Body of pancreas (tissue), 4 donors: Measurements from ENCODE around the gene GNA15. TPM values are rescaled to one million over a fixed set of nuclear protein-coding genes. Genes with fewer than 3 reads are reported as not detected.
A peak's percentile ranks its signal among the peaks of the same experiment; 100 is the strongest.

Experiments used
- ATAC-seq: fragments of 150-250 bp; one replicate; pipeline ENCODE4 v1.9.1; 2016
- DNase-seq, 4 donors: peaks; one replicate each; pipeline ENCODE4 v3.0.0-alpha.2; 2019
- H3K27ac ChIP-seq, 4 donors: fragments of 200-600 bp; sonication (generic); 1 replicate in 3 of 4; 2 replicates in 1 of 4; pipeline versions ENCODE4 v1.5.1 to v1.6.1; 2016 to 2019; ENCODE audit warnings: mild to moderate bottlenecking in 1 of 4, mixed read lengths in 1 of 4, moderate library complexity in 1 of 4
- H3K27me3 ChIP-seq, 2 donors: fragments of 200-600 bp; sonication (generic); one replicate each; pipeline ENCODE4 v1.6.0; 2016; ENCODE audit warnings: mild to moderate bottlenecking in 1 of 2
- H3K36me3 ChIP-seq, 2 donors: fragments of 200-600 bp; sonication (generic); replicated peaks in 1 of 2; 2 replicates each; pipeline ENCODE4 v1.5.1; 2016; ENCODE audit warnings: low read depth in 2 of 2; ENCODE audit not compliant: insufficient read depth in 1 of 2
- H3K4me1 ChIP-seq: fragments of 200-600 bp; sonication (generic); one replicate; pipeline ENCODE4 v1.6.0; 2016
- H3K4me3 ChIP-seq, 2 donors: fragments of 200-600 bp; sonication (generic); 1 replicate in 1 of 2; 2 replicates in 1 of 2; pipeline ENCODE4 v1.5.1; 2016 to 2019
- H3K9me3 ChIP-seq, 3 donors: fragments of 200-600 bp; sonication (generic); 1 replicate in 2 of 3; 2 replicates in 1 of 3; pipeline ENCODE4 v1.5.1; 2016
- POLR2A ChIP-seq, 3 donors: fragments of 450-650 bp; IDR thresholded peaks; one replicate each; pipeline ENCODE4 v1.6.1; 2016; ENCODE audit warnings: antibody characterized with exemption in 3 of 3, mild to moderate bottlenecking in 2 of 3
- WGBS, 2 donors: methylation state at CpG; one replicate each; pipeline ENCODE4 v1.1.5; 2017; 5-methylcytosine and 5-hydroxymethylcytosine counted together
- intact Hi-C: fragments of 100-400 bp; cut with DNase I; formaldehyde crosslinking; loops from one replicate; pipeline ENCODE4 v1.15.1; 2023
- total RNA-seq, 2 donors: library from RNA; depleted of rRNA; stranded (reverse); fragments of >200 nt; gene quantifications; one replicate each; pipeline ENCODE4 v1.1.0, GENCODE V29; 2016
- TF ChIP-seq, protein P1 (sequence below), 7 experiments: fragments of 450-650 bp in 4 of 7; fragments of 200-600 bp in 3 of 7; sonication (generic) in 3 of 7; IDR thresholded peaks; one replicate each; pipeline ENCODE4 v1.5.1; 2016 to 2019; ENCODE audit warnings: antibody characterized with exemption in 7 of 7

GNA15 gene
- total RNA-seq, 2 donors from 2014 or later: 1.6 to 2.6 TPM

DNA sequence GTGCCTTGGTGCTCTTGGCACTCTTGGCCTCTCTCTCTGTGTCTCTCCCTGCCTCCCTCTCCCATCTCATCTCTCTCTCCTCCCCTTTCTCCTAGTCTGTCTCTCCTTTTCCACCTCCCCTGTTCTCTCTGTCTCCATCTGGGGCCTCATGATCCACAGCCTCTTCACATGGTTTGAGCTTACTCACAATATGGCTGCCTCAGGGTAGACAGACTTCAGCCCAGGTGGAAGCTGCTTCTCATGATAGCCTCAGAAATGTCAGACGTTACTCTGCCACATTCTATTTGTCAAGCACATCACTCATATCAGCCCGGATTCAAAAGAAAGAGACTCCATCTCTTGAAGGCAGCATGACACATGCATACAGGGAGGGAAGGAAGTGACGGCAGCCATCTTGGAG is 24.4 kb downstream of the GNA15 start:
- TF ChIP-seq, protein P1, sequence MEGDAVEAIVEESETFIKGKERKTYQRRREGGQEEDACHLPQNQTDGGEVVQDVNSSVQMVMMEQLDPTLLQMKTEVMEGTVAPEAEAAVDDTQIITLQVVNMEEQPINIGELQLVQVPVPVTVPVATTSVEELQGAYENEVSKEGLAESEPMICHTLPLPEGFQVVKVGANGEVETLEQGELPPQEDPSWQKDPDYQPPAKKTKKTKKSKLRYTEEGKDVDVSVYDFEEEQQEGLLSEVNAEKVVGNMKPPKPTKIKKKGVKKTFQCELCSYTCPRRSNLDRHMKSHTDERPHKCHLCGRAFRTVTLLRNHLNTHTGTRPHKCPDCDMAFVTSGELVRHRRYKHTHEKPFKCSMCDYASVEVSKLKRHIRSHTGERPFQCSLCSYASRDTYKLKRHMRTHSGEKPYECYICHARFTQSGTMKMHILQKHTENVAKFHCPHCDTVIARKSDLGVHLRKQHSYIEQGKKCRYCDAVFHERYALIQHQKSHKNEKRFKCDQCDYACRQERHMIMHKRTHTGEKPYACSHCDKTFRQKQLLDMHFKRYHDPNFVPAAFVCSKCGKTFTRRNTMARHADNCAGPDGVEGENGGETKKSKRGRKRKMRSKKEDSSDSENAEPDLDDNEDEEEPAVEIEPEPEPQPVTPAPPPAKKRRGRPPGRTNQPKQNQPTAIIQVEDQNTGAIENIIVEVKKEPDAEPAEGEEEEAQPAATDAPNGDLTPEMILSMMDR (IDR thresholded peaks at IDR 0.05): no peak
- no peak for TF ChIP-seq POLR2A (IDR thresholded peaks at IDR 0.05)
- Histone ChIP-seq H3K4me3 (no peak overlapping the region), H3K27me3 (no peaks in the 10 kb centered on the region), H3K9me3 (no peaks in the 10 kb centered on the region), H3K36me3 (no peaks in the 10 kb centered on the region), H3K4me1 (no peaks in the 10 kb centered on the region), H3K27ac (no peak overlapping the region)
- ATAC-seq (no peak), DNase-seq (no peak)
- intact Hi-C loops: loop anchor here (5.0 to 10.0 kb wide), 2 partner anchors 205 to 273 kb away; no protein-coding TSS in a partner anchor
- WGBS, 2 donors: 54 to 78% methylated on average over 3 of the region's 3 CpGs

DNA sequence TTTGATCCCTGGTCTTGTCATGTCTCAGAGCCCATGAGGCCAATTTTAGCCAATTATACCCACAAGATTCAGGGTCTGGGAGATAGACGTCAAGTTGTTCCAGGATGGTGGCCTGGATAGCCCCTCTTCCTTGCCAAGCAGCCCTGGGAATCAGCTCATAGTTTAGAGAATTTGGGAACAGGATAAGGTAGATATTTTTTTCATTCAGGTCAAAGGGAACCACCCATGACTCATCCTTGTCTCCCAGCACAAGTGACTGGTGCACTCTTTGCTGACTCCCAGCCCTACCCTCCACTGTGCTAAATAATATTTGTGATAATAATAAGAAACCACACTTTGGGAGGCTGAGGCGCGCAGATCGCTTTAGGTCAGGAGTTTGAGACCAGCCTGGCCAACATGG is 25.6 kb downstream of the GNA15 start:
- no peak overlapping the region for H3K4me3 ChIP-seq
- no peaks in the 10 kb centered on the region for H3K4me1 ChIP-seq
- intact Hi-C loops: loop anchor here (5.0 to 10.0 kb wide), 2 partner anchors 207 to 274 kb away; no protein-coding TSS in a partner anchor
- TF ChIP-seq, protein P1 (IDR thresholded peaks at IDR 0.05): no peak
- no peak for TF ChIP-seq POLR2A (IDR thresholded peaks at IDR 0.05)
- 84 to 89% methylated on average over 4 of the region's 4 CpGs for WGBS, 2 donors
- no peak overlapping the region for H3K27ac ChIP-seq
- H3K27me3 ChIP-seq: no peaks in the 10 kb centered on the region
- no peak for DNase-seq
- no peaks in the 10 kb centered on the region for H3K36me3 ChIP-seq
- no peak for ATAC-seq
- no peaks in the 10 kb centered on the region for H3K9me3 ChIP-seq

DNA sequence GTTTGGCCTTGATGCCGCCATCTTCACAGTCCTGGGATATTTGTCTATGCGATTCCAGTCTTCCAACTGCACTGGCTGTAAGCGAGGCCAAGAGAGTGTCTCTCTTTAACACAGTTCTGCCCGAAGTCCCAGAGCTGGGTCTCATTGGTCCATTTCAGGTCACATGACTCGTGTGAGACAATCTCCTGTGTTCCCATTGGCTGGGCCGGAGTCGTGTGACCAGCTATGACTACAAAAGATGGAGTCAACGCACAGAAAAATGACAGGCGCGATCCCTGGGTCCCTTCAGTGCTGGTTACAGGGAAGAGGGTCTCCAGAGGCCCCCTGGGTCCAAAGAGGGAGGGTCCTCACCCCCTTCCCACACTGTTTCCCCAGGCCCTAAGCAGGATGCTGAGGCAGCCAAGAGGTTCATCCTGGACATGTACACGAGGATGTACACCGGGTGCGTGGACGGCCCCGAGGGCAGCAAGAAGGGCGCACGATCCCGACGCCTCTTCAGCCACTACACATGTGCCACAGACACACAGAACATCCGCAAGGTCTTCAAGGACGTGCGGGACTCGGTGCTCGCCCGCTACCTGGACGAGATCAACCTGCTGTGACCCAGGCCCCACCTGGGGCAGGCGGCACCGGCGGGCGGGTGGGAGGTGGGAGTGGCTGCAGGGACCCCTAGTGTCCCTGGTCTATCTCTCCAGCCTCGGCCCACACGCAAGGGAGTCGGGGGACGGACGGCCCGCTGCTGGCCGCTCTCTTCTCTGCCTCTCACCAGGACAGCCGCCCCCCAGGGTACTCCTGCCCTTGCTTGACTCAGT is 26.8 kb downstream of the GNA15 start:
- H3K27me3 ChIP-seq: no peaks in the 10 kb centered on the region
- 45 to 50% methylated on average over 18 to 37 of the region's 38 CpGs for WGBS, 2 donors

DNA sequence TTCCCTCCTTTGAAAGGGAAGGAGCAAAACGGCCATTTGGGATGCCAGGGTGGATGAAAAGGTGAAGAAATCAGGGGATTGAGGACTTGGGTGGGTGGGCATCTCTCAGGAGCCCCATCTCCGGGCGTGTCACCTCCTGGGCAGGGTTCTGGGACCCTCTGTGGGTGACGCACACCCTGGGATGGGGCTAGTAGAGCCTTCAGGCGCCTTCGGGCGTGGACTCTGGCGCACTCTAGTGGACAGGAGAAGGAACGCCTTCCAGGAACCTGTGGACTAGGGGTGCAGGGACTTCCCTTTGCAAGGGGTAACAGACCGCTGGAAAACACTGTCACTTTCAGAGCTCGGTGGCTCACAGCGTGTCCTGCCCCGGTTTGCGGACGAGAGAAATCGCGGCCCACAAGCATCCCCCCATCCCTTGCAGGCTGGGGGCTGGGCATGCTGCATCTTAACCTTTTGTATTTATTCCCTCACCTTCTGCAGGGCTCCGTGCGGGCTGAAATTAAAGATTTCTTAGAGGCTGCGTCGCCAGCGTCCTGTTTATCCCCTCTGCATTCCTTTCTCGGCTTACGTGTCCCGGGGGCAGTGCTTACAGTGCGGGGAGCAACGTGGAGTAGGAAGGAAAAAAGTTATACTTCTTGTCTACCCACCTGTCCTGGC is 27.5 kb downstream of the GNA15 start:
- WGBS, 2 donors: 7 to 22% methylated on average over 21 to 27 of the region's 27 CpGs

More for the DNA sequence above, 26.8 kb downstream of the GNA15 start:
- Histone ChIP-seq H3K9me3 (no peaks in the 10 kb centered on the region), H3K4me3 (no peak overlapping the region), H3K4me1 (no peaks in the 10 kb centered on the region), H3K27ac (no peak overlapping the region), H3K36me3 (no peaks in the 10 kb centered on the region)
- peak; percentile 26 for ATAC-seq
- intact Hi-C loops: loop anchor here (5.0 to 10.0 kb wide), 2 partner anchors 208 to 275 kb away; no protein-coding TSS in a partner anchor
- TF ChIP-seq POLR2A (IDR thresholded peaks at IDR 0.05): no peak
- TF ChIP-seq, protein P1 (IDR thresholded peaks at IDR 0.05): no peak
- DNase-seq: no peak

More for the DNA sequence above, 27.5 kb downstream of the GNA15 start:
- TF ChIP-seq POLR2A (IDR thresholded peaks at IDR 0.05): no peak
- TF ChIP-seq, protein P1 (IDR thresholded peaks at IDR 0.05): peak; percentile 82 to 96 (median 85)
- H3K4me3 ChIP-seq: no peak overlapping the region
- DNase-seq (peak; percentile 58 to 68 (median 62)), ATAC-seq (peak; percentile 91)
- no peak overlapping the region for H3K27ac ChIP-seq
- H3K36me3 ChIP-seq: no peaks in the 10 kb centered on the region
- intact Hi-C loops: loop anchor here (5.0 to 10.0 kb wide), 2 partner anchors 209 to 276 kb away; no protein-coding TSS in a partner anchor
- no peaks in the 10 kb centered on the region for H3K27me3 ChIP-seq
- no peaks in the 10 kb centered on the region for H3K4me1 ChIP-seq
- no peaks in the 10 kb centered on the region for H3K9me3 ChIP-seq
